Common myeloid progenitor, CD34-positive (primary cell): ENCODE data around the gene FGG.
"Not testable (repeated sequence)": the region's sequence is repeated elsewhere in the genome, so short reads cannot be mapped to it uniquely, and the experiment has no call there.

Source experiments
- CTCF ChIA-PET: fragments of 350-600 bp; sonication (Branson Sonifier 250); formaldehyde crosslinking; loops from one replicate; lab custom pipeline; 2021; ENCODE audit warnings: antibody characterized with exemption; lab: Charles Lee
- POLR2A ChIA-PET: fragments of 350-600 bp; sonication (Branson Sonifier 250); formaldehyde crosslinking; loops from one replicate; lab custom pipeline; 2021; ENCODE audit warnings: antibody characterized with exemption; lab: Charles Lee
- DNase-seq, 3 donors: peaks; one replicate each; pipeline versions ENCODE4 v3.0.0 to v3.0.0-alpha.2; 2013
- H3K27ac ChIP-seq, 2 experiments: 1 replicate in 1 of 2; 2 replicates in 1 of 2; pipeline ENCODE4 v1.7.0; 2013; ENCODE audit warnings: inconsistent platforms in 2 of 2, low read length in 2 of 2, mild to moderate bottlenecking in 2 of 2, low read depth in 1 of 2, moderate library complexity in 1 of 2; ENCODE audit not compliant: severe bottlenecking in 2 of 2, insufficient read depth in 1 of 2, poor library complexity in 1 of 2
- H3K27me3 ChIP-seq, 5 experiments: replicated peaks in 2 of 5; 1 replicate in 3 of 5; 2 replicates in 2 of 5; pipeline versions ENCODE4 v1.6.1 to v1.7.0; 2013; ENCODE audit warnings: low read length in 4 of 5, mild to moderate bottlenecking in 2 of 5, moderate library complexity in 2 of 5, inconsistent platforms in 1 of 5; ENCODE audit not compliant: insufficient read depth in 5 of 5, control insufficient read depth in 4 of 5
- H3K36me3 ChIP-seq, 4 experiments: 1 replicate in 2 of 4; 2 replicates in 2 of 4; pipeline versions ENCODE4 v1.6.1 to v1.7.0; 2013; ENCODE audit warnings: low read length in 3 of 4, control low read depth in 1 of 4, mild to moderate bottlenecking in 1 of 4; ENCODE audit not compliant: control insufficient read depth in 4 of 4, insufficient read depth in 4 of 4
- H3K4me1 ChIP-seq, 4 experiments: 1 replicate in 3 of 4; 2 replicates in 1 of 4; pipeline versions ENCODE4 v1.6.1 to v1.7.1; 2013; ENCODE audit warnings: low read length in 3 of 4, mild to moderate bottlenecking in 3 of 4, control low read depth in 1 of 4, inconsistent platforms in 1 of 4, moderate library complexity in 1 of 4; ENCODE audit not compliant: control insufficient read depth in 4 of 4, insufficient read depth in 4 of 4; ENCODE audit errors: control extremely low read depth in 1 of 4
- H3K4me3 ChIP-seq, 7 experiments: 1 replicate in 4 of 7; 2 replicates in 3 of 7; pipeline versions ENCODE4 v1.5.1 to v1.7.0; 2013; ENCODE audit warnings: mild to moderate bottlenecking in 7 of 7, low read length in 6 of 7, moderate library complexity in 6 of 7, inconsistent platforms in 2 of 7, low read depth in 2 of 7, control low read depth in 1 of 7; ENCODE audit not compliant: insufficient read depth in 4 of 7, control insufficient read depth in 1 of 7; ENCODE audit errors: extremely low read depth in 1 of 7
- H3K9me3 ChIP-seq, 5 experiments: 1 replicate in 4 of 5; 2 replicates in 1 of 5; pipeline versions ENCODE4 v1.6.1 to v1.7.1; 2013; ENCODE audit warnings: low read length in 4 of 5, mild to moderate bottlenecking in 2 of 5, inconsistent platforms in 1 of 5, low read depth in 1 of 5, moderate library complexity in 1 of 5; ENCODE audit not compliant: control insufficient read depth in 4 of 5, insufficient read depth in 2 of 5; ENCODE audit errors: control extremely low read depth in 1 of 5
- WGBS: methylation state at CpG from one replicate; pipeline ENCODE4 v1.1.5; 2013; ENCODE audit not compliant: insufficient coverage; 5-methylcytosine and 5-hydroxymethylcytosine counted together

Gene FGG

GRCh38 chr4:154597798-154598774 lies 14.4 kb downstream of the FGG start:
- WGBS, result 100% methylated on average over 5 of the region's 7 CpGs
- POLR2A ChIA-PET, result no interaction called here
- Histone ChIP-seq H3K27ac (no peak overlapping the region), H3K36me3 (no peaks in the 10 kb centered on the region), H3K4me3 (no peak overlapping the region), H3K27me3 (no peaks in the 10 kb centered on the region), H3K4me1 (no peaks in the 10 kb centered on the region), H3K9me3 (no peaks in the 10 kb centered on the region)
- CTCF ChIA-PET, result interaction anchor here (0.8 to 1.2 kb wide), 2 partner anchors 17 to 39 kb away, joined by 3 to 4 read pairs; no protein-coding TSS in a partner anchor
- DNase-seq, result no peak

DNA sequence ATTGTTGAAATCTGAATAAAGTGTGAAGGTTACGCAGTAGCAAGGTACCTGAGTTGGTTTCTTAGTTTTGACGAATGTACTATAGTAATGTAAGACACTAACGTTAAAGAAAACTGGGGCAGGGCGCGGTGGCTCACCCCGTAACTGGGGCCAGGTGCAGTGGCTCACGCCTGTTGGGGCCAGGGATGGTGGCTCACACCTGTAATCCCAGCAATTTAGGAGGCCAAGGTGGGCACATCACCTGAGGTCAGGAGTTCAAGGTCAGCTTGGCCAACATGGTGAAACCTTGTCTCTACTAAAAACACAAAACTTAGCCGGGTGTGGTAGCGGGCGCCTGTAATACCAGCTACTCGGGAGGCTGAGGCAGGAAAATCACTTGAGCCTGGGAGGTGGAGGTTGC lies 15.2 kb downstream of the FGG start:
- H3K4me3 ChIP-seq, POLR2A ChIA-PET, H3K4me1 ChIP-seq, H3K36me3 ChIP-seq, H3K9me3 ChIP-seq, DNase-seq, H3K27me3 ChIP-seq, H3K27ac ChIP-seq: not testable (repeated sequence)
- CTCF ChIA-PET, result interaction anchor here (1.2 kb wide), 1 partner anchor 38 kb away, joined by 3 read pairs; no protein-coding TSS in a partner anchor
- 98% methylated on average over 11 of the region's 11 CpGs for WGBS

DNA sequence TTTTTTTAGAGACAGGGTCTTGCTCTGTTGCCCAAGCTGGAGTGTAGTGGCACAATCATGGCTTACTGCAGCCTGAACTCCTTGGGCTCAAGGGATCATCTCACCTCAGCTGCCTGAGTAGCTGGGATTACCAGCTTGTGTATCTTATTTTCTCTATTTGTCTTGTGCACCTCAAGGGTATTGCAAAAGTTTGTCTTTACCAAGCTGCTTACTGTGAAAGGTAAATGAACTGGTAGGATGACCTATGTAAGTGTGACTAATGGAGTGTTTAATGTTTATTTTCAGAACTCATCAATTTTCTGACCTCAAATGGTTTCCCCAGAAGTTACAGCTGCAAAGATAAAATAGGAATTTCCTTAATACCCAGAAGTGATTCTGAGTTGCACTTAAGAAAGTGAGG lies 16.6 kb downstream of the FGG start:
- H3K27ac ChIP-seq, result no peak overlapping the region
- H3K4me3 ChIP-seq, result no peak overlapping the region
- DNase-seq, result no peak
- H3K4me1 ChIP-seq, result no peaks in the 10 kb centered on the region
- POLR2A ChIA-PET, result no interaction called here
- CTCF ChIA-PET, result interaction anchor here (1.0 to 2.7 kb wide), 4 partner anchors 17 to 37 kb away, joined by 3 to 6 read pairs (median 4); partner anchors contain the start of gene FGG
- no peaks in the 10 kb centered on the region for H3K9me3 ChIP-seq
- H3K36me3 ChIP-seq, result no peaks in the 10 kb centered on the region
- no peaks in the 10 kb centered on the region for H3K27me3 ChIP-seq

DNA sequence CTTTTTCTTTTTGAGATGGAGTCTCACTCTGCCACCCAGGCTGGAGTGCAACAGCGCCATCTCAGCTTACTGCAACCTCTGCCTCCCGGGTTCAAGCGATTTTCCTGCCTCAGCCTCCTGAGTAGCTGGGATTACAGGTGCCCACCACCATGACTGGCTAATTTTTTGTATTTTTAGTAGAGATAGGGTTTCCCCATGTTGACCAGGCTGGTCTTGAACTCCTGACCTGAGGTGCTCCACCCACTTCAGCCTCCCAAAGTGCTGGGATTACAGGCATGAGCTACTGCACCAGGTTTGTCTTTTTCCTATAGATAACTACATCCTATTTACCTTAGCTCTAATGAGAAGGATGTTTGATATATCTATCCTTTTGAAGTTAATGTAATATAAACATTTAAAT lies 18.1 kb downstream of the FGG start:
- H3K27me3 ChIP-seq, H3K9me3 ChIP-seq, H3K27ac ChIP-seq, POLR2A ChIA-PET, H3K4me3 ChIP-seq, H3K36me3 ChIP-seq, H3K4me1 ChIP-seq, DNase-seq: not testable (repeated sequence)
- CTCF ChIA-PET, result interaction anchor here (1.2 to 2.7 kb wide), 6 partner anchors 9 to 35 kb away, joined by 3 to 6 read pairs (median 6); partner anchors contain the start of gene FGG
- 100% methylated on average over 1 of the region's 3 CpGs for WGBS

DNA sequence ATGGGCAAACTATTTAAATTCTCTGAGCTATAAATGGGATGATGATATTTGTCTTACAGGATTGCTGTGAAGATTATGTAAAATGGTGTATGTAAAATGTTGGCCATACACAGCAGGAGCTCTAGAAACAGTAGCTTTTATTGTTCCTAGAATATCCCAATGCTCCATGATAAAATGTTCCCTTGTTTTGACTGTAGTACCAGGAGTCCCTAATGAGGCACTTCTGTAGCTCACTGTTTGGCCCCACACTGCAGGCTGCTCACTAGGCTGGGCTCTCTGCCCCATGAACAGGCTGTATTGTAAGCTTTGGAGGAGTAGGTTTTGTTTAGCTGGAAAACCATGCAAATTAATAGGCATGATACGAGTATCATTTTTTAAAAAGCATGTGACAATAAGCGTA lies 18.6 kb downstream of the FGG start:
- H3K27ac ChIP-seq, result no peak overlapping the region
- H3K4me1 ChIP-seq, result no peaks in the 10 kb centered on the region
- no peaks in the 10 kb centered on the region for H3K9me3 ChIP-seq
- H3K4me3 ChIP-seq, result no peak overlapping the region
- no peaks in the 10 kb centered on the region for H3K36me3 ChIP-seq
- 100% methylated on average over 2 of the region's 2 CpGs for WGBS
- CTCF ChIA-PET, result interaction anchor here (1.2 to 2.7 kb wide), 7 partner anchors 10 to 35 kb away, joined by 3 to 8 read pairs (median 6); partner anchors contain the start of gene FGG
- POLR2A ChIA-PET, result no interaction called here
- DNase-seq, result no peak
- no peaks in the 10 kb centered on the region for H3K27me3 ChIP-seq

DNA sequence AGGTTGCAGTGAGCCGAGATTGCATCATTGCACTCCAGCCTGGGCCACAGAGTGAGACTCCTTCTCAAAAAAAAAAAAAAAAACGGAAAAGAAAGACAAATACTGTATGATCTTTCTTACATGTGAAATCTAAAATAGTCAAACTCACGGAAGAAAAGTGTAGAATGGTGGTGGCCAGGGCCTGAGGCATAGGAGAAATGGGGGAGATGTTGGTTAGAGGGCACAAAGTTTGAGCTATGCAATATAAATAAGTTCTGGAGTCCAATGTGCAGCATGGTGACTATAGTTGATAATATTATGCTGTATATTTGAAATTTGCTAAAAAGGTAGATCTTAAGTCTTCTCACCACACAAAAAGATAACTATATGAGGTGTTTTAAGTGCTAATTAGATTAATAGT lies 20.6 kb downstream of the FGG start:
- Histone ChIP-seq H3K4me1 (no peaks in the 10 kb centered on the region), H3K9me3 (no peaks in the 10 kb centered on the region), H3K36me3 (no peaks in the 10 kb centered on the region), H3K27ac (no peak overlapping the region), H3K27me3 (peaks cover 0 to 2% (median 0%) of the 10 kb centered on the region in 5 experiments), H3K4me3 (no peak overlapping the region)
- 100% methylated on average over 1 of the region's 3 CpGs for WGBS
- ChIA-PET POLR2A (no interaction called here), CTCF (interaction anchor here (1.2 to 2.2 kb wide), 3 partner anchors 27 to 46 kb away, joined by 3 to 8 read pairs (median 4); no protein-coding TSS in a partner anchor)
- no peak for DNase-seq
